Upper lobe of left lung (tissue), 4 donors: ENCODE results near the gene INO80C.

Experiments
- EP300 ChIP-seq, 4 donors: sonication (generic); formaldehyde crosslinking; IDR thresholded peaks; one replicate each; pipeline ENCODE4 v1.5.1; 2017; ENCODE audit warnings: antibody characterized with exemption in 4 of 4, control low read depth in 2 of 4
- POLR2A ChIP-seq, 4 donors: fragments of 450-650 bp; IDR thresholded peaks; one replicate each; pipeline ENCODE4 v1.5.1; 2016 to 2017; ENCODE audit warnings: antibody characterized with exemption in 4 of 4, mild to moderate bottlenecking in 2 of 4
- TF ChIP-seq, protein P1 (sequence below), 6 experiments: fragments of 450-650 bp in 4 of 6; fragments of 200-600 bp in 2 of 6; sonication (generic) in 2 of 6; IDR thresholded peaks; one replicate each; pipeline ENCODE4 v1.5.1; 2016 to 2019; ENCODE audit warnings: antibody characterized with exemption in 6 of 6

DNA sequence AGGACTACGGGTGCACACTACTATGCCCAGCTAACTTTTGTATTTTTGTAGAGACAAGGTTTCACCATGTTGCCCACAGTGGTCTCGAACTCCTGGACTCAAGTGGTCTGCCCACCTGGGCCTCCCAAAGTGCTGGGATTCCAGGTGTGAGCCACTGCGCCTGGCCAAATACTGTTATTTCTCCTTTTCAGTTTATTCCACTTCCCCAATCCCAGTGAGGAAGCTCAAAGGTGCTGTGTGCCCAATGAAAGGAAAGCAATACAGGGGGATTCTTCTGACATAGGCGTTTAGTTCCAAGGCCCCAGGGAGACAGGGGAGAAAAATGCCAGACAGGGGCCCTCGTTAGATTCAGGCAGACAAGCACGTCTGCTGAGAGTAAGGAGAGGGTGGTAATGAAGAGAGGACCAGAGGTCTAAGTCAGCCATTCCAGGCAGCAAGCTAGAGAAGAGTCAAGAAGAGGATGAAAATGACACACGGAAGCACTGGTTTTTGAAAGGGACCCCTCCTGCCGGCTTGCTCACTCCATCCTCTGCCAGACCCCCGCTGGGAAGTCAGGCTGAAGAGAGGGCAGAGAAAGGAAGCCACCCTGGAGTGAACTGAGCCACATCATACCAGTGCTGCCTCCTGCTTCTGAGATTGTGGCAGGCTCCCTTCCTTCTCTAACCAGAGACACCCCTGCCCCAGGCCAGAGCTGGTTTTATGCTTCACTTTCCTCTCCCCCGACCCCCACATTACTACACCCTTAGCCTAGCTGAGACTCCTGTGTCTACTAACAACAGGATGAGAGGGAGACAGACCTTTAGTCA lies 6.7 kb downstream of the INO80C start:
- TF ChIP-seq, protein P1, sequence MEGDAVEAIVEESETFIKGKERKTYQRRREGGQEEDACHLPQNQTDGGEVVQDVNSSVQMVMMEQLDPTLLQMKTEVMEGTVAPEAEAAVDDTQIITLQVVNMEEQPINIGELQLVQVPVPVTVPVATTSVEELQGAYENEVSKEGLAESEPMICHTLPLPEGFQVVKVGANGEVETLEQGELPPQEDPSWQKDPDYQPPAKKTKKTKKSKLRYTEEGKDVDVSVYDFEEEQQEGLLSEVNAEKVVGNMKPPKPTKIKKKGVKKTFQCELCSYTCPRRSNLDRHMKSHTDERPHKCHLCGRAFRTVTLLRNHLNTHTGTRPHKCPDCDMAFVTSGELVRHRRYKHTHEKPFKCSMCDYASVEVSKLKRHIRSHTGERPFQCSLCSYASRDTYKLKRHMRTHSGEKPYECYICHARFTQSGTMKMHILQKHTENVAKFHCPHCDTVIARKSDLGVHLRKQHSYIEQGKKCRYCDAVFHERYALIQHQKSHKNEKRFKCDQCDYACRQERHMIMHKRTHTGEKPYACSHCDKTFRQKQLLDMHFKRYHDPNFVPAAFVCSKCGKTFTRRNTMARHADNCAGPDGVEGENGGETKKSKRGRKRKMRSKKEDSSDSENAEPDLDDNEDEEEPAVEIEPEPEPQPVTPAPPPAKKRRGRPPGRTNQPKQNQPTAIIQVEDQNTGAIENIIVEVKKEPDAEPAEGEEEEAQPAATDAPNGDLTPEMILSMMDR (IDR thresholded peaks at IDR 0.05), result no peak
- TF ChIP-seq EP300 (IDR thresholded peaks at IDR 0.05) (no peak), POLR2A (IDR thresholded peaks at IDR 0.05) (no peak)
